Measurements from ENCODE around the gene RRP8. TPM values are rescaled to one million over a fixed set of nuclear protein-coding genes. Genes with fewer than 3 reads are reported as not detected.

The RRP8 gene
- total and polyA plus RNA-seq, 9 of the 15 experiments (the other 6 are each of a cell fraction or from before 2014, with no cell fraction given): 5.7 to 47.3 (median 32.6) TPM

DNA sequence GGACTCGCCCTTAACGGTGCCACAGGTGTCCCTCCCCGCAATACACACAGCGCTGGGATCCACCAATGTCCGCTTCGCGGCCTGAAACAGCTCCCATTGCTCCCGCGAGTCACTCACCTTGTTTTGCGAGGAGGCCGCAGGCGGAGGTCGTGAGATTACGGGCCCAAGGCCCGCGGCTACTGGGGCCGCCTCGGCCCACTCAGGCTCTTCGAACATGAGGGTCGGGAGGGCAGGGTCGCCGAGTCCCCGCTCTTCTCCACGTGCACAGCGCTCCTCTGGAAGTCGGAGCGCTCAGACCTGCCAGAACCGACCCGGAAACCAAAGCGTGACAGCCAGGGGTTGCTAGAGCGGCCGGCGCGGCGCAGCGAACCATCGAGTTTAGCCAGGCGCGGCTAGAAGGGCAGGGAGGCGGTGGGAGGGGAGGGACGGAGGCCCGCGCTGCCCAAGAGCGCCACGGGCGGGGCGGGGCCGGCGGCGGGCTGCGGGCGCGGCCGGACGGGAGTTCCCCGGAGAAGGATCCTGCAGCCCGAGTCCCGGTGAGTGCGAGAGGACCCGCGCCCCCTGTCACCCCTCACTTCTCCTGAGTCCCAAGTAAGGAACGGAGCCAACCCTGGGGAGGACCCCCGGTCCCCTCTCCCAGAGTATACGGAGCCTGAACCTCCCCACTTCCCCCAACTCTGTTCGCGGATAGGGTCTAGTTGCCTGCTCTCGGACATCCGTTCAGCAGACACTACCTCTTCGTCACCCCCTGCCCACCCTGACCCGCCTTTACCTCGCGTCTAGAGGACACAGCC, at the start of gene RRP8, which contains the start of gene ILK (continued):
- TF ChIP-seq, protein P1, sequence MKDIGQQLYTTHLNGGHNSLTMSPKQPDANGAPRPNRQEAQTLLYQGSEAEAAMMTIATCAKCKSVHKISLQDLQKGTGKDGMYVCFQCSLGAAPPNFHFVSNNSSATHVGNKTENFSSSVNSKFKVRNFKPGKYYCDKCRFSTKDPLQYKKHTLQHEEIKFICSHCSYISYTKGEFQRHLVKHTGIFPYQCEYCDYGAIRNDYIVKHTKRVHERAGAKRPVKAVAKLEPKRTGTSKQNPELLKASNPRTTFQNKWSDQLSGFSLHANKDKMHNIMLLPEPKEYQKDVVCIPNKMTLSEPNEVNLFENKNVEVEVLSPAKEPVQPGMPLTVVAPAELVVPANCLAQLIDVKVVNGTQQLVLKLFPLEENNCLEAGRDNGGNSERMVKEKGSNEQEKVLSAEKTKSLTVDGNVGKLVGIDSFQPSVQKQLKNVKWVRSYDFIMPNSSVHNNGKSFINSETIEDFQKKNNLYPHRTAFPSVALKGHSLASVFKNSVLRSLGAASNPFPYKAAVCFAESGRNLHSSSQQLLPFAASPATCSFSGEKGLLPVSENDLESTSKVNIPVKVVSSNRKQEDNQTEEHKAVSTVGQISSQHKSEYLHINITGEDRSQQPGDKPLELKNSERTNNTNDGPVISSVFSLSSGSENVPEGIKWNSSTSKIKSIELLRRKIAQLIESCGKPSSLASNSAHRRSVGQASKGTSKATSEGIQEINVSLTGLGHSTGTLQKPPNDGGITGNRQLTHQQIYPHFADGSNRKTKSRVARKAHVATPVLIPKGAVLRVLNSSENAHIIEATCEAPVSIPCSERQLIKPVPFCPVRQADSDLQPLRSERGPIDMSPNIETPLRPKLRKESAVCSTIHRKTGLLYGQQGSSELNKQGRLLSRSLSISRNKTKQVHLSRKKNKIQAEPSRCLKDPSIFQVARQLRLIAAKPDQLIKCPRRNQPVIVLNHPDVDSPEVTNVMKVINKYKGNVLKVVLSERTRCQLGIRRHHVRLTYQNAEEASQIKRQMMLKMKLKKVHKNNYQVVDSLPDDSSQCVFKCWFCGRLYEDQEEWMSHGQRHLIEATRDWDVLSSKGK (CRISPR knock-in tag; IDR thresholded peaks at IDR 0.05): no peak
- no peak for TF ChIP-seq PURB (CRISPR knock-in tag; IDR thresholded peaks at IDR 0.05; ENCODE audit: low read depth)
- TF ChIP-seq, protein P2, sequence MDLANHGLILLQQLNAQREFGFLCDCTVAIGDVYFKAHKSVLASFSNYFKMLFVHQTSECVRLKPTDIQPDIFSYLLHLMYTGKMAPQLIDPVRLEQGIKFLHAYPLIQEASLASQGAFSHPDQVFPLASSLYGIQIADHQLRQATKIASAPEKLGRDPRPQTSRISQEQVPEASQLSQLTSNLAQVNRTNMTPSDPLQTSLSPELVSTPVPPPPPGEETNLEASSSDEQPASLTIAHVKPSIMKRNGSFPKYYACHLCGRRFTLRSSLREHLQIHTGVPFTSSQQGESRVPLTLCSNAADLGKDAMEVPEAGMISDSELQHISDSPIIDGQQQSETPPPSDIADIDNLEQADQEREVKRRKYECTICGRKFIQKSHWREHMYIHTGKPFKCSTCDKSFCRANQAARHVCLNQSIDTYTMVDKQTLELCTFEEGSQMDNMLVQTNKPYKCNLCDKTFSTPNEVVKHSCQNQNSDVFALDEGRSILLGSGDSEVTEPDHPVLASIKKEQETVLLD (IDR thresholded peaks at IDR 0.05): peak; percentile 31; the same call in 1 of the 2 replicates
- peak; percentile 87 for TF ChIP-seq CREM (IDR thresholded peaks at IDR 0.05; ENCODE audit: low read depth)
- TF ChIP-seq KAT7 (CRISPR knock-in tag; IDR thresholded peaks at IDR 0.05; ENCODE audit: borderline replicate concordance): peak; percentile 94; the same call in 1 of the 2 replicates
- TF ChIP-seq, protein P3, sequence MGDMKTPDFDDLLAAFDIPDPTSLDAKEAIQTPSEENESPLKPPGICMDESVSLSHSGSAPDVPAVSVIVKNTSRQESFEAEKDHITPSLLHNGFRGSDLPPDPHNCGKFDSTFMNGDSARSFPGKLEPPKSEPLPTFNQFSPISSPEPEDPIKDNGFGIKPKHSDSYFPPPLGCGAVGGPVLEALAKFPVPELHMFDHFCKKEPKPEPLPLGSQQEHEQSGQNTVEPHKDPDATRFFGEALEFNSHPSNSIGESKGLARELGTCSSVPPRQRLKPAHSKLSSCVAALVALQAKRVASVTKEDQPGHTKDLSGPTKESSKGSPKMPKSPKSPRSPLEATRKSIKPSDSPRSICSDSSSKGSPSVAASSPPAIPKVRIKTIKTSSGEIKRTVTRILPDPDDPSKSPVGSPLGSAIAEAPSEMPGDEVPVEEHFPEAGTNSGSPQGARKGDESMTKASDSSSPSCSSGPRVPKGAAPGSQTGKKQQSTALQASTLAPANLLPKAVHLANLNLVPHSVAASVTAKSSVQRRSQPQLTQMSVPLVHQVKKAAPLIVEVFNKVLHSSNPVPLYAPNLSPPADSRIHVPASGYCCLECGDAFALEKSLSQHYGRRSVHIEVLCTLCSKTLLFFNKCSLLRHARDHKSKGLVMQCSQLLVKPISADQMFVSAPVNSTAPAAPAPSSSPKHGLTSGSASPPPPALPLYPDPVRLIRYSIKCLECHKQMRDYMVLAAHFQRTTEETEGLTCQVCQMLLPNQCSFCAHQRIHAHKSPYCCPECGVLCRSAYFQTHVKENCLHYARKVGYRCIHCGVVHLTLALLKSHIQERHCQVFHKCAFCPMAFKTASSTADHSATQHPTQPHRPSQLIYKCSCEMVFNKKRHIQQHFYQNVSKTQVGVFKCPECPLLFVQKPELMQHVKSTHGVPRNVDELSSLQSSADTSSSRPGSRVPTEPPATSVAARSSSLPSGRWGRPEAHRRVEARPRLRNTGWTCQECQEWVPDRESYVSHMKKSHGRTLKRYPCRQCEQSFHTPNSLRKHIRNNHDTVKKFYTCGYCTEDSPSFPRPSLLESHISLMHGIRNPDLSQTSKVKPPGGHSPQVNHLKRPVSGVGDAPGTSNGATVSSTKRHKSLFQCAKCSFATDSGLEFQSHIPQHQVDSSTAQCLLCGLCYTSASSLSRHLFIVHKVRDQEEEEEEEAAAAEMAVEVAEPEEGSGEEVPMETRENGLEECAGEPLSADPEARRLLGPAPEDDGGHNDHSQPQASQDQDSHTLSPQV (IDR thresholded peaks at IDR 0.05): peak; percentile 55; the same call in 1 of the 2 replicates
- peak in 1 of 2 experiments; percentile 82; a peak in 2 of 4 replicates for TF ChIP-seq NONO (IDR thresholded peaks at IDR 0.05; ENCODE audit: low read depth in 2 of 2, low read length in 1 of 2)
- TF ChIP-seq, protein P4, sequence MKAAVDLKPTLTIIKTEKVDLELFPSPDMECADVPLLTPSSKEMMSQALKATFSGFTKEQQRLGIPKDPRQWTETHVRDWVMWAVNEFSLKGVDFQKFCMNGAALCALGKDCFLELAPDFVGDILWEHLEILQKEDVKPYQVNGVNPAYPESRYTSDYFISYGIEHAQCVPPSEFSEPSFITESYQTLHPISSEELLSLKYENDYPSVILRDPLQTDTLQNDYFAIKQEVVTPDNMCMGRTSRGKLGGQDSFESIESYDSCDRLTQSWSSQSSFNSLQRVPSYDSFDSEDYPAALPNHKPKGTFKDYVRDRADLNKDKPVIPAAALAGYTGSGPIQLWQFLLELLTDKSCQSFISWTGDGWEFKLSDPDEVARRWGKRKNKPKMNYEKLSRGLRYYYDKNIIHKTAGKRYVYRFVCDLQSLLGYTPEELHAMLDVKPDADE (conservative IDR thresholded peaks at IDR 0.05; ENCODE audit: control insufficient read depth, low read depth, low read length): peak; percentile 77
- peak; percentile 68 for TF ChIP-seq FOXP1 (CRISPR knock-in tag; IDR thresholded peaks at IDR 0.05)
- TF ChIP-seq PTRF (tag; IDR thresholded peaks at IDR 0.05): no peak
- TF ChIP-seq MCM3 (IDR thresholded peaks at IDR 0.05): no peak

Measured in K562 (cell line).